Brain microvascular endothelial cell (primary cell): ENCODE results near the gene PAMR1.
A peak's percentile ranks its signal among the peaks of the same experiment; 100 is the strongest.

Experiments
- DNase-seq: peaks from one replicate; pipeline ENCODE4 v3.0.0-alpha.2; 2020
- H3K27ac ChIP-seq: fragments of 250-450 bp; sonication (Bioruptor Pico); 2 replicates; pipeline ENCODE4 v1.5.1; 2020; ENCODE audit warnings: mild to moderate bottlenecking, moderate library complexity
- H3K27me3 ChIP-seq: fragments of 250-450 bp; sonication (Bioruptor Pico); replicated peaks from 2 replicates; pipeline ENCODE4 v1.5.1; 2020; ENCODE audit warnings: mild to moderate bottlenecking
- H3K36me3 ChIP-seq: fragments of 250-450 bp; sonication (Bioruptor Pico); replicated peaks from 2 replicates; pipeline ENCODE4 v1.5.1; 2020; ENCODE audit warnings: mild to moderate bottlenecking
- H3K4me3 ChIP-seq: 2 replicates; pipeline ENCODE4 v1.5.1; 2011; ENCODE audit warnings: low read depth, mild to moderate bottlenecking, control low read depth, low read length, moderate library complexity
- in situ Hi-C: cut with HindIII; loops from 2 replicates; pipeline ENCODE4 v1.10.0; 2017; ENCODE audit warnings: low sequenced_read_pairs, low pct_ligation_motif_present
- TF ChIP-seq, protein P1 (sequence below): IDR thresholded peaks from 2 replicates; pipeline ENCODE4 v1.5.1; 2011; ENCODE audit warnings: low read depth, mild to moderate bottlenecking, moderate library complexity, low read length, control low read depth, inconsistent platforms; ENCODE audit errors: missing control alignments

PAMR1 gene

DNA sequence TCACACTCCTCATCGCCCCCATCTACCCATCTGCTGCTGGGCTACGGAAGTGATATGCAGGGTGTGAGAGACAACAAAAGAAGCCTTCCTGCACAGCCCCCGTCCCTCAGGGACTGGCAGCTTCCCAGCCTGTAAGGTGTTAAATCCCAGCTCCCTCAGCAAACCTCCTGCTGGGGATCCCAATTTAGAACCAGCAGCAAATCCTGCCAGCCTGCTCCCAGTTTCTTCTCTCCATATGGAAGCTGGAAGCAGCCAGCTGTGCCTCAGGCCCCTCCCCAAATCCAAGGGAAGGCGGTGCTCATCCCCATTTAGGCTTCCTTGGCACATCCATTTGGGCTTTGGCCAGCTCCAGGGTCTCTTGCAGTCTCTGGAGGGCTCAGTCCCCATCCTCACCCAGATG, 47.5 kb downstream of the PAMR1 start:
- DNase-seq, result no peak
- Histone ChIP-seq H3K4me3 (no peak overlapping the region), H3K27ac (no peak overlapping the region), H3K36me3 (no peaks in the 10 kb centered on the region), H3K27me3 (no peaks in the 10 kb centered on the region)
- TF ChIP-seq, protein P1, sequence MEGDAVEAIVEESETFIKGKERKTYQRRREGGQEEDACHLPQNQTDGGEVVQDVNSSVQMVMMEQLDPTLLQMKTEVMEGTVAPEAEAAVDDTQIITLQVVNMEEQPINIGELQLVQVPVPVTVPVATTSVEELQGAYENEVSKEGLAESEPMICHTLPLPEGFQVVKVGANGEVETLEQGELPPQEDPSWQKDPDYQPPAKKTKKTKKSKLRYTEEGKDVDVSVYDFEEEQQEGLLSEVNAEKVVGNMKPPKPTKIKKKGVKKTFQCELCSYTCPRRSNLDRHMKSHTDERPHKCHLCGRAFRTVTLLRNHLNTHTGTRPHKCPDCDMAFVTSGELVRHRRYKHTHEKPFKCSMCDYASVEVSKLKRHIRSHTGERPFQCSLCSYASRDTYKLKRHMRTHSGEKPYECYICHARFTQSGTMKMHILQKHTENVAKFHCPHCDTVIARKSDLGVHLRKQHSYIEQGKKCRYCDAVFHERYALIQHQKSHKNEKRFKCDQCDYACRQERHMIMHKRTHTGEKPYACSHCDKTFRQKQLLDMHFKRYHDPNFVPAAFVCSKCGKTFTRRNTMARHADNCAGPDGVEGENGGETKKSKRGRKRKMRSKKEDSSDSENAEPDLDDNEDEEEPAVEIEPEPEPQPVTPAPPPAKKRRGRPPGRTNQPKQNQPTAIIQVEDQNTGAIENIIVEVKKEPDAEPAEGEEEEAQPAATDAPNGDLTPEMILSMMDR, result no peak
- in situ Hi-C loops, result no loop called here

DNA sequence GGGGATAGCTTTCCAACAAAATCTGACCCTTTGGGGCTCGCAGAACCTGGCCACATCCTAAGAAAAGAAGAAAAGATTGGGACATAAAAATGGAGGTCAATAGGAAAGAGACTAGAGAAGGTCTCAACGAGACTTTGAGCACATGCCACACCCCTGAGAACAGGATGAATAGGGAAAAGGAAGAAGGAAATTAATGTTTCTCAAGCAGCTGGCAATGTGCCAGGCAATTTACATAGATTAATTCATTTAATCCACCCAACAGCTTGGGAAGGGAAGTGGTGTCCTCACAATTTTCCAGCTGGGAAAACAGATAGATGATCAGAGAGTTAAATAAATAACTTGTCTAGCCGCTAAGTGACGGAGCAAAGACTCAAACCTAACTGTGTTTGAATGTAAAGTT, 50.7 kb downstream of the PAMR1 start:
- no peak overlapping the region for H3K4me3 ChIP-seq
- no peaks in the 10 kb centered on the region for H3K27me3 ChIP-seq
- no peak for DNase-seq
- peaks cover 8% of the 10 kb centered on the region for H3K36me3 ChIP-seq
- H3K27ac ChIP-seq, result no peak overlapping the region
- TF ChIP-seq, protein P1, result no peak
- in situ Hi-C loops, result no loop called here

DNA sequence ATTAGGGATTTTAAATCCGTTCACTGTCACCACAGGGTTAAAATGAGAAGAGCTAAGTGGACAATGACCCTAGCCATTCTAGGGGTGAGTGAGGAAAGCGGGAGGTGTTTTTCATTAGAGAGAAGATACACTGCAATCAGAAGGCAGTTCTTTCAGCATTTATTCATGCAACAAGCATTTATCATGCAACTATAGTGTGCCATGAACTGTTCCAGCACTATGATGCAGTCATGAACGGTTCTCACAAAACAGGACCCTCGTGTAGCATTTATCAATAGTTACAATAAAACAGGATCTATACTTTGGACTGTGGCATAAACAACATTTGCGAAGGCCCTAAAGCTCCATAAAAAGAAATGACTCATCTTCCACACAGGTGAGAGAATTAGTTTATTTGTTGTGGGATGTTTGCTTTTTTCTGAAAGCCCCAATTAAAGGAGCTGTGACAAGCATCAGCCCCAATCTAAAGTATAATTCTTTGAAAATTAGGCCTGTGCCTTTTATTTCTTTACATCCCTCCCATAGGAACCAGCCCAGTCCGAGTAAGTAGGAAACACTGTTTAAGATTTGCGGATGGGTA, 51.5 kb downstream of the PAMR1 start:
- in situ Hi-C loops, result no loop called here
- Histone ChIP-seq H3K36me3 (peaks cover 8% of the 10 kb centered on the region), H3K4me3 (no peak overlapping the region), H3K27ac (no peak overlapping the region), H3K27me3 (no peaks in the 10 kb centered on the region)
- TF ChIP-seq, protein P1, result no peak
- DNase-seq, result no peak

DNA sequence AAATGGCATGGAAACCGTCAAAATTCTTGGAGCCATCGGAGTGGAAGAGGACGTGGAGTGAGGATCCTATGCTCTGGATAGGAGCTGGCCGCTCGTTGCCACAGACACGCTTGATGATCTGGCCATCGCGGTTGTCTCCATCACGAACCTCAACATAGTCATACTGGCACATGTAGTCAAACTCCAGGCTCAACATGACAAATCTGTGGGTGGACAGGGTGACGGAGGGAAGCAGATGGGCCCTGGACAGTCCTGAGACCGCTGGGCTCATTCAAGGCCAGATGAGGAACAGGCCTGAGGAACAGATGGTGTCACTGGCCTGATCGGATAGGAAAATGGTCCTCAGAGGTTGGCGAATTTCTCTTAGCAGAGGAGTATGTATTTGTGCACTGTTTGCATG, 54.8 kb downstream of the PAMR1 start:
- H3K27me3 ChIP-seq, result no peaks in the 10 kb centered on the region
- peaks cover 14% of the 10 kb centered on the region for H3K36me3 ChIP-seq
- H3K4me3 ChIP-seq, result no peak overlapping the region
- in situ Hi-C loops, result no loop called here
- no peak overlapping the region for H3K27ac ChIP-seq
- no peak for DNase-seq
- TF ChIP-seq, protein P1, result no peak

DNA sequence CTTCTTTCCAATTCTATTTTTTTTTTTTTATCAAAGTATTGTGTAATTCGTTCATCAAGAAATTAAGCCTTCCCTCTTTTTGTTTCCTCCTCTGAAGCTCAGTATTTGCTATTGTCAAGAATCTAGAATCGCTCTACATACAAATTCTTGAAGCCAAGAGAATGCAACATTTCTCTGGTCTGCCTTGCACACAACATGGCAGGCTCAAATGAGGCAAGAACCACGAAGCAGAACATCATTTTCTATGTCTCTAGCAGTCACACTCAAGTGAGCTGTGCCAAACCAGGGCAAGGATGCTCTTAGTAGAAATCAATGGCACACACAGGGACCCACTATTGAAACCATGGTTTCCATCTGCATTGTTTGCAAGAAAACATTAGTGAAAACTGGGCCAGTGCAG, 59.4 kb downstream of the PAMR1 start:
- TF ChIP-seq, protein P1, result no peak
- no peaks in the 10 kb centered on the region for H3K27me3 ChIP-seq
- H3K27ac ChIP-seq, result no peak overlapping the region
- H3K4me3 ChIP-seq, result no peak overlapping the region
- in situ Hi-C loops, result no loop called here
- DNase-seq, result no peak
- peaks cover 12% of the 10 kb centered on the region for H3K36me3 ChIP-seq

DNA sequence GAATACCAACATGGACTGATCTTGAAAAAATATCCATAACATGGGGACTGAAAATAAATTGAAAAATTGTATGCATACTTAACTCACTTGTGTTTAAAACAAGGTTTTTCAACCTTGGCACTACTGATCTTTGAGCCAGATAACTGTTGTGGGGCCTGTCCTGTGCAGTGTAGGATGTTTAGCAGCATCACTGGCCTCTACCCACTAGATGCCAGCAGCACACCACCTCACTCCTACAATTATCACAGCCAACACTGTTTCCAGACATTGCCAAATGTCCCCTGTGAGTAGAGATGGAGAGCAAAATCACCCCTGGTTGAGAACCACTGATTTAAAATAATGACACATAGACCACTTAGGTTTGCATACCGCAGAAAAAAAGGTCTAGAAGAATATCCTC, 61.1 kb downstream of the PAMR1 start:
- peaks cover 18% of the 10 kb centered on the region for H3K36me3 ChIP-seq
- no peak for DNase-seq
- H3K27me3 ChIP-seq, result no peaks in the 10 kb centered on the region
- in situ Hi-C loops, result no loop called here
- TF ChIP-seq, protein P1, result peak; percentile 41
- H3K27ac ChIP-seq, result no peak overlapping the region
- H3K4me3 ChIP-seq, result no peak overlapping the region
